Stimulated activated effector memory CD8-positive, alpha-beta T cell treated with anti-CD3 and anti-CD28 coated beads, Interleukin-12 subunit alpha, Interleukin-12 subunit beta, amount 100 ng/mL, for 72 hours (primary cell): ENCODE results near the gene BCL2L1.

Experiments used
- ATAC-seq: fragments of 150-1000 bp; cut with Tn5 transposase; 2 replicates; pipeline ENCODE4 v1.10.0; 2021
- DNase-seq, 2 donors: peaks; one replicate each; pipeline ENCODE4 v3.0.0; 2021 to 2022; ENCODE audit warnings: low spot score in 2 of 2
- H3K27ac Mint-ChIP-seq: one replicate; pipeline ENCODE4 v1.8.0; 2022; ENCODE audit warnings: mild to moderate bottlenecking, mixed read lengths
- H3K36me3 Mint-ChIP-seq: one replicate; pipeline ENCODE4 v1.8.0; 2022; ENCODE audit warnings: mild to moderate bottlenecking, mixed read lengths
- H3K4me1 Mint-ChIP-seq: one replicate; pipeline ENCODE4 v1.8.0; 2022; ENCODE audit warnings: mixed read lengths
- H3K4me3 Mint-ChIP-seq: one replicate; pipeline ENCODE4 v1.8.0; 2022; ENCODE audit warnings: mild to moderate bottlenecking, mixed read lengths
- H3K9me3 Mint-ChIP-seq: one replicate; pipeline ENCODE4 v1.8.0; 2022; ENCODE audit warnings: mixed read lengths

The BCL2L1 gene

DNA sequence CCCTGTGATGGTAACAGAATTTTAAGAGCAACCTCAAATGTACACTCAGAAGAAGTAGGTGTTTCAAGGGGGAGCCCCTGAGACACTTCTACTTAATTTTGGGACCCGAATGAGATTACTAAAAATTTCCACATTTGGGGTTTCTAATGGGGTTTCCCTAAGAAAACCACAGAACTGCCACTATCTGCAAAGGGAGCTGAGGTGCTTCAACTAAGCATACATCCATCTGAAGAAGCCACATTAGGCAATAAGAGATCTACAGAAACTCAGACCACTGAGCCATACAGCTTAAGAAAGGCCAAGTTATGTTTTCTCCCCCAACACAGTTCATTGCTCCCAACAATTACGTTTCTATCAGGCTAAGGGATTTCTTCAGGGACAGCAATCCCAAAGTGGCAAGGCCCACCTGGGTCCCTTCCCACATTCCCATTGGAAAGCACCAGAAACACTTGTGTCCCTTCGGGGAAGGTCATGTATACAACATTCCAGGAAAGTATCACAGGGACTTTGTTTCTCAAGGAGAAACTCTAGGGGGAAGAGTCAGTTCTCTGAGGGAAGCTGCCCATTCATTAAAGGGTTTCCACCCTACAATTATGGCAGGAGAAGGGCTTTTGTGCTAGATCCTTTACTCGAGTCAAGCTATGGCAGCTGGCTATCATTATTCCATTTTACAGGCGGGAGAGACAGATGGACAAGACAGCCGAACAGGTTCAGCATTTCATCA is 5.0 kb downstream of the BCL2L1 start:
- H3K4me3 Mint-ChIP-seq: peak overlapping the region; percentile 96
- ATAC-seq: peak; percentile 75
- peak overlapping the region; percentile 97 for H3K27ac Mint-ChIP-seq
- peaks cover 54% of the 10 kb centered on the region for H3K4me1 Mint-ChIP-seq
- peaks cover 100% of the 10 kb centered on the region for H3K36me3 Mint-ChIP-seq
- no peaks in the 10 kb centered on the region for H3K9me3 Mint-ChIP-seq
- peak in 1 of 2 donors; percentile 69 for DNase-seq

DNA sequence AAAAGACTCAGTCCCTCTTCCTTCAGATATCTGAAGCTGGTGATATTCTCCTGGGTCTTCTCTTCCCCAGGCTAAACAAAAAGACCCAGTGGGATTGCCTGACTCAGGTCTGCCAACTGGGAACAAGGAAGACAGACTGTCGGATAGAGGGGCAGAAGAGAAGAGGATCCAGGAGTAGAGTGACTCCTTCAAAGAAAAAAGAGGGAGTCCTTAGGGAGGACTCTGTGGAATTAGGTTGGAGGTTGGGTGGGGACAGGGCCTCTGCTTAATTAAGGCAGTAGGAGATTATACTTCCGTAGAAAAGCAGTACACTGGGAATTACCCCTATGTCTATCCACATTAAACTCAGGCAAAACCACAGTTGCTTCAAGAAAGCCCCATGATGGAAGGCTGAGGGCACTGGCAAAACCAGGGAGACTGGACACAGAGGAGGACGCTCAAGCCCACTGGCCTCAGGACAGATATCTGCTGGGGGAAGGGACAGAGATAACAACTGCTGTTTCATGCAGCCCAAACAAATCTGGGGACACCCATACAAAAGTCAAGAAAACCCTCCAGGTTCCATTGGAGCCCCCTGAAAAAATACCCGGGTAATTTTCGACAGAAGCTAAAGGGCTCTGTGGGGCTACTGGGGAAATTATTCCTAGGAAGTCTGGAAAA is 5.7 kb downstream of the BCL2L1 start:
- H3K36me3 Mint-ChIP-seq: peaks cover 100% of the 10 kb centered on the region

DNA sequence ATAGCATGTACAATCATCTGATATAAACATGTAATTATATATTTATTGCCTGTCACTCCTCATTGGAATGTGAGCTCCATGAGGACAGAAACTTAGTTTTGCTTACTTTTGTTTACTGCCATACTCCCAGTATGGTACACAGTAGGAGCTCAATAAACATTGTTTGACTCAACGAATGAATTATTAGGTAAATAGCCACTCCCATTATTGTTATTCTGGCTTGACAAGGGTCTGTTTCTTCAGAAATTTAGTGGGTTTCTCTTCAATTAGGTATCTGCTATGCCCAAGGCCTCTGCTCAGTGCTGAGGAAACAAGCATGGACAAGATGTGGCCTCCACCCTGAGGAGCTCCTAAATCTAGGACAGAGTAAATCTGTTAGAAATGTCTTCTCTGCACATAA is 6.3 kb downstream of the BCL2L1 start:
- Mint-ChIP-seq H3K27ac (peak overlapping the region; percentile 97), H3K4me3 (peak overlapping the region; percentile 96), H3K4me1 (peaks cover 67% of the 10 kb centered on the region), H3K9me3 (no peaks in the 10 kb centered on the region), H3K36me3 (peaks cover 100% of the 10 kb centered on the region)
- no peak for DNase-seq
- no peak for ATAC-seq

More for the DNA sequence above, 5.7 kb downstream of the BCL2L1 start:
- Mint-ChIP-seq H3K9me3 (no peaks in the 10 kb centered on the region), H3K4me3 (peak overlapping the region; percentile 96), H3K4me1 (peaks cover 61% of the 10 kb centered on the region), H3K27ac (peak overlapping the region; percentile 97)
- ATAC-seq (peak; percentile 19), DNase-seq (no peak)

DNA sequence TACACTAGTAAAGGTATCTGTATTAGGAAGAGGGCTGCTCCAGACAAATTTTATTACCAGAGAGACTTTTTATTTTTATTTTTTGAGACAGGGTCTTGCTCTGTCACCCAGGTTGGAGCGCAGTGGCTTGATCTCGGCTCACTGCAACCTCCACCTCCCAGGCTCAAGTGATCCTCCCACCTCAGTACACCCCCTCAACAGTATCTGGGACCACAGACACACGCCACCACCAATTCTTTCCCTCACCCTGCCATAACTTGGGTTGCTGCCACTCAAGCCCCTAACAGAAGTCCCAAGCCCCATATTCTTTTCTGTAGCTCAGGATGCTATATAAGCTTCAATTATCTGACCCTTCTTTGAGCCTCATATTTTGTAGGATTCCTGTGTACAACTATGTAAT is 6.9 kb downstream of the BCL2L1 start:
- Mint-ChIP-seq H3K4me3 (peak overlapping the region; percentile 96), H3K36me3 (peaks cover 100% of the 10 kb centered on the region), H3K9me3 (no peaks in the 10 kb centered on the region), H3K4me1 (peaks cover 72% of the 10 kb centered on the region), H3K27ac (peak overlapping the region; percentile 97)
- DNase-seq: no peak
- ATAC-seq: no peak

DNA sequence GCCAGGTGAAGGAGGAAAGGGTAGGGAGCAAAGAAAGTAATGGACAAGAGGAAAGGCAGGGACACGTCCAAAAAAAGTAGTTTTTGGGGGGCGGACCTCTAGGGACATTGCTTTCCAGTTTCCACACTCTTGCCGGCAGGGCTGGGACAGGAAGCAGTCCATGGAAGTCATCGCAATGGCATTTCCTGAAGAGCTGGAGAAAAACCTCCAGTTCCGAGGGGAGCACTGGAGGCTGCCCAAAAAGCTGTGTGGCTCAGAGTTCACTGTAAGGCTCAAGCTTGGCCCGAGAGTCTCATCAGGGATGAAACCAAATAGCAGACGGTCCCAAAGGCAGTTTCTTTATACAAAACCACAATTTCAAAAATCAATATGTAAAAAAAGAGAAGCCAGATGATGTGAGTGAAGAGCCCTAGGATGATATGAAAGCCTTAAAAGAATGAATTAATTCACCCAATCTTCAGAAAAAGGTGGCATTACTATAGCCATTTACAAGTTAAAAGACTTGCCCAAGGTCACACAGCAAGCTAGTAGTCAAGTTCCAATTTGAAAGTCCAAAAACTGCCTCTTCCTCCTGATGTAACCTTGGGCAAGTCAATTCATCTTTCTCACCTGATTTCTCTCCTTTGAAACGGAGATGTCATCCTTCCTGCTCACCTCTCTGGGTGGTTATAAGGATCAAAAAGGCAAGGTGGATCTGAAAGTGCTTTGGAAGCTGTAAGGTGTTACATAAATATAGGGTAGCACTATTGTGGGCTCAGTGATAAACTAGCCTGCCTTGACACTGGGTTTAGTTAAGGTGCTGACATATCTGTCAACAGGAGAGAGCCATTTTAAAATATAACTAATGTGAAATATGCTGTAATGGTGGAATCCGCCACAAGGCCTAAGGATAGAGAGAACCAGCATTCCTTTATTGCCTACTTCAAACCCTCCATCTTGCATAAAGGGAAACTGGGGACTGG is 9.1 kb downstream of the BCL2L1 start:
- Mint-ChIP-seq H3K4me3 (peak overlapping the region; percentile 96), H3K9me3 (no peaks in the 10 kb centered on the region), H3K36me3 (peaks cover 100% of the 10 kb centered on the region), H3K27ac (peak overlapping the region; percentile 97), H3K4me1 (peaks cover 93% of the 10 kb centered on the region)
- DNase-seq: no peak
- ATAC-seq: no peak

DNA sequence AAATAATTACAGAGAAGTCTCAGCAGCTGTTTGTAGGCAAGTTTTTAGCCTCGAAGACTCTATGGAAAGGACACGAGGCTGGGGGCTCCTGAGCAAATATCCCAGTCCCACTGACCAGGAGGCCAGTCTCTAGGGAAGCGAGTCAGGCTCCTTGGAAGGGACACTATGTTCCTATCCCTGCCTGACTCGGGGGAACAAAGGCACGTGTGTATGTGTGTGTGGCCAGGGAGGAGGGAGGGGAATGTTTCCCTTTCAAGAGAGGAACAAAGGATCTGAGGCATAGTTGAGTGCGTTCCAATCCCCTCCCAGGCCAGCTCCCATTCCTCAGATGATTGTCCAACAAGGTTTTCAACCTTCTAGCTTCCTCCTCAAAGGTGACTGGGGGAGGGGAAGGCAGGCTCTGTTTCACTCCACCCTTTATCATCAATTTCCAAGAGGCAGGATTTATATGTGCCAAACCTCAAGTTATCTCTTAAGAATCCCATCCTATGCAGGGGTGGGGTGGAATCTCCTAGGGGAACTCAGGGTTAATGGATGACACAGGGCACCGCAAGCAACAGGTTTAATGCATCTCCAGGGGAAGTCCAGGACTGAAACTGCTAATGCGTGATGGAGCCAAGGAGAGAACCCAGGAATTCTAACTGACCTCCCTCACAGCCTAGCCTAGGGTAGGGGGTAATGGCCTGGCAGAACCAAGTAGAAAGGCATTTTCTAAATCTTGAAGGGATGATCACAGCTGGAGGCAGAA is 9.9 kb downstream of the BCL2L1 start:
- Mint-ChIP-seq H3K4me3 (peak overlapping the region; percentile 96), H3K27ac (peak overlapping the region; percentile 97), H3K36me3 (peaks cover 100% of the 10 kb centered on the region), H3K9me3 (no peaks in the 10 kb centered on the region), H3K4me1 (peaks cover 99% of the 10 kb centered on the region)
- no peak for ATAC-seq
- no peak for DNase-seq

DNA sequence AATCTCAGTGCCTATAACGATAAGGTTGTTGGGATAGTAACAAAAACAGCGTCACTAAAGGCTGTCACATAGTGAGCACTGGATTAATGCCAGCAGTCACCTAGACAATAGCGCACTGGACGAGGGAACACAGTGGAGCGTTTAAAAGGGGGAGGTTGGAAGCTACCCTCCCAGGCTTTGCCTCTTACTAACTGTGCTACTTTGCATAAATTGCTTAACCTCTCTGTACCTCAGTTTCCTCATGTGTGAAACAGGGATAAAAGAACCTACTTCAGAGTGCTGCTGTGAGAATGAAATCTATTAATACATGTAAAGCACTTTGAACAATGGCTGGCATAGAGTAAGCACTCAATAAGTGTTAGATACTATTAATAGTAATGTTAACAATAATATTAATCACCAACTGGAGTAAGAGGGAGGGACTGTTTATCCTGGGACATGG is 10.5 kb downstream of the BCL2L1 start:
- ATAC-seq (no peak), DNase-seq (no peak)
- Mint-ChIP-seq H3K27ac (peak overlapping the region; percentile 97), H3K36me3 (peaks cover 100% of the 10 kb centered on the region), H3K4me3 (peak overlapping the region; percentile 96), H3K9me3 (no peaks in the 10 kb centered on the region), H3K4me1 (peaks cover 97% of the 10 kb centered on the region)

DNA sequence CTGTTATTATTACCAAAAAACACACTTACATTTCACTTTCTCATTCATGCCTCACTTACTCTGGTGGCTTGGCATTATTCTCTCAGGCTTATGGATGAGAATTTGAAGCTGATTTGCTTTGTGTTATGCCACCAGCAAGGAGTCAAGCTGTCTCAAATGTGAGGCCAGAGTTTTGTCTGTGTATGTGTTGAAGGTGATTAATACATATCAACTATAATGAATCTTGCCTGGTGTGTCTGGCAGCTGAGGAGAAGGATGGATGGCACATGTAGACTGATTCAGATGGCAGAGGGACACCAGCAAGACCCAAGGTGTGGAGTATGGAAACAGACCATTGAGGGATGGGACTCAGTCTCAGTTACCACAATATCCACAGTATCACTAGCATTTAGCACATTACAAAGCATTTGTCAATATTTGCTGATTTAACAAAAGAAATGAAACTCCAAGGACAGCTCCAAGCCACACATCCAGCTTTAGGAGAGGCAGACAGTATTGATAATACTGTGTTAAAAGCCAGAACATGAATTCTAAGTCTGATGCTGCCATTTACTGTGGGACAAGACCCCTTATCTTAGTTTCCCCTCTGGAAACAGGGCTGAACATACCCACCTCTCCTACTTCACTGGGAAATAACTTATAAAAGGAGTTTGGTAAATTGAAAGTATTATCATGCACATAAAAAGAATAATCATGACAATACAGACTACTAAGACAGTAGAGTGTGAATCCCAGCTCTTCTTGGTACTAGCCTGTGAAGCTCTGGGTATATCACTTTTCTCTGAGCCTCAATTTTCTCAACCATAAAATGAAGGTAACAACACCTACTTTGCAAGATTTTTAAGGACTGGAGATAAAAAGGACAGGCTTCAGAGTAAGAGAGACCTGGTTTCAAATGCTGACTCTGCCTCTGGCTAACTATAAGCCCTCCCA is 11.2 kb downstream of the BCL2L1 start:
- Mint-ChIP-seq H3K27ac (peak overlapping the region; percentile 97), H3K4me3 (peak overlapping the region; percentile 96)

DNA sequence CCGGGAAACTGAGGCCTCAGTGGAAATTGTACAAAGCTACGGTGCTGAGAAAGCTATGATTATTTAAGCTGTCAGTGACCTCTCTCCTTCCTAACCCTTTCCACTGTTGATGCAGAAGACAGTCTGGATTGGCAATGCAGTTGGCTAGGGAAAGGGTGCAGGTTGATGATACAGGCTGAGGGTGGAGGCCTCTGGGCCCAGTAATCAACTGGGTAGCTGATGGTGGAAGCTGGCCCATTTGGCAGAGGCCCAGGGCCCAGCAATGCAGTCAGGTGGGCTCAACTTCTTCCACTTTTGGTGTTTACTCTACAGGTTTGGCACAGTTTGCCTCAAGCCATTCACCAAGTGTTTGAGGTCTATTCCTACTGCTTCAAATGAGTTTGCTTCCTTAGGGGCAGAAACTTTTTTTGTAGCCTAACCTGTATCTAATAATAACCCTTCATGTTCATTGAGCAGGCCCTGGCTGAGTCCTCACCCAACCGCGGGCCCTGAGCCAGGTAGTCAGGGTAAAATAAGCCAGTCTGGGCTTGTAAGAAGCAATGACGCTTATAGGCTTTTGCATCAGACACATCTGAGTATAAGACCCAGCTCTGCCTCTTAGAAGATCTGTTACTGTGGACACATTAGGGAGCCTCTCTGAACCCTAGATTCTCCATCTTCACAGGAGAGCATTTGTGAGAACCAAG is 12.1 kb downstream of the BCL2L1 start:
- peak overlapping the region; percentile 97 for H3K27ac Mint-ChIP-seq
- H3K4me3 Mint-ChIP-seq: peak overlapping the region; percentile 96
- H3K4me1 Mint-ChIP-seq: peaks cover 97% of the 10 kb centered on the region
- peaks cover 100% of the 10 kb centered on the region for H3K36me3 Mint-ChIP-seq
- ATAC-seq (no peak), DNase-seq (no peak)
- H3K9me3 Mint-ChIP-seq: no peaks in the 10 kb centered on the region

More for the DNA sequence above, 11.2 kb downstream of the BCL2L1 start:
- no peak for ATAC-seq
- Mint-ChIP-seq H3K36me3 (peaks cover 100% of the 10 kb centered on the region), H3K4me1 (peaks cover 97% of the 10 kb centered on the region), H3K9me3 (no peaks in the 10 kb centered on the region)
- DNase-seq: no peak

DNA sequence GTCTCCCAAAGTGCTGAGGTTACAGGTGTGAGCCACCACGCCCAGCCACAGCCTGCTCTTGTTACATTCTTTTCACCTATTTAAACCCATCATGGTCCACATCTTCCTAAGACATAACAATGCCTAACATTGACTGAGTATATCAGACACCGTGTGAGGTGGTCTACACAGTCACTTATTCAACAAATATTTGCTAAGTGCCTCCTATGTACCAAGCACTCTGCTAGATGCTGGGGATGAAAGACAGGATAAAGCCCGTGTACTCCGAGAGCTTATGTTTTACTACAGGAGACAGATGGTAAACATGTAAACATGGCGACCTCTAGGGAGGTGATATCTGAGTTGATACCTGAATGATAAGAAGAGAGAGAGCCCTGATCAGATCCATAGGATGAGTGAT is 12.7 kb downstream of the BCL2L1 start:
- ATAC-seq (no peak), DNase-seq (no peak)
- Mint-ChIP-seq H3K36me3 (peaks cover 100% of the 10 kb centered on the region), H3K9me3 (no peaks in the 10 kb centered on the region), H3K27ac (peak overlapping the region; percentile 74), H3K4me1 (peaks cover 97% of the 10 kb centered on the region), H3K4me3 (peak overlapping the region; percentile 96)

DNA sequence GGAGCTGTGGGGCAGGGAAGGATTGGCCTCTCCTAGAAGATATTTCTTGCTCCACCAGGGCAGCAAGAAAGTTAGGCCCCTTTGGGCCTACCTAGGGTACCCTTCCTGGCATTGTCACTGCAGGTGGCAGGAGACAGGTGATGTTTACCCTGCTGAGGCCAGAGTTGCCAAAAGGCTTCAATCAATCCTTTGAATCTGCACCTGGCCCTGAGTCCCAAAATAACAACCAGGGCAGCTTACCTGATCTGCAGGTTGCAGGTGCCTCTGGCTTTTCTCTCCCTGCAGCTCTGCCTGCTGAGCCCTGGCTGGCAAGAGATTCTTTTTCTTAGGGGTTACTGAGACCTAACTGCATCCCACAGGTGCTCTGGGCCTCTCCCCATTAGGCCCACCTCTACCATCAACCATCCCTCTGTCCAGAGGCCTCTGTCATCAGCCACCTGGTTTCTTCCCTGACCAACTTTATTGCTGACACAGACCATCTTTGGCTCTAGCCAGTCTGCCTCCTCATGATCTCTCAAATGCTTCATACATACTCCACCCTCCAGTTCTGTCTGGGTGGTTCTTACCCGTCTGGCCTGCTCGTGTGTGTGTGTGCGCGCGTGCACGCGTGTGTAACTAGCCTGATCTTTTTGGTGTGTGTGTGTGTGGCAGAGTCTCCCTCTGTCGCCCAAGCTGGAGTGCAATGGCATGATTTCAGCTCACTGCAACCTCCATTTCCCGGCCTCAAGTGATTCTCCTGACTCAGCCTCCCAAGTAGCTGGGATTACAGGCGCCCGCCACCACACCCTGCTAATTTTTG is 13.7 kb downstream of the BCL2L1 start:
- peak; percentile 17 for ATAC-seq

DNA sequence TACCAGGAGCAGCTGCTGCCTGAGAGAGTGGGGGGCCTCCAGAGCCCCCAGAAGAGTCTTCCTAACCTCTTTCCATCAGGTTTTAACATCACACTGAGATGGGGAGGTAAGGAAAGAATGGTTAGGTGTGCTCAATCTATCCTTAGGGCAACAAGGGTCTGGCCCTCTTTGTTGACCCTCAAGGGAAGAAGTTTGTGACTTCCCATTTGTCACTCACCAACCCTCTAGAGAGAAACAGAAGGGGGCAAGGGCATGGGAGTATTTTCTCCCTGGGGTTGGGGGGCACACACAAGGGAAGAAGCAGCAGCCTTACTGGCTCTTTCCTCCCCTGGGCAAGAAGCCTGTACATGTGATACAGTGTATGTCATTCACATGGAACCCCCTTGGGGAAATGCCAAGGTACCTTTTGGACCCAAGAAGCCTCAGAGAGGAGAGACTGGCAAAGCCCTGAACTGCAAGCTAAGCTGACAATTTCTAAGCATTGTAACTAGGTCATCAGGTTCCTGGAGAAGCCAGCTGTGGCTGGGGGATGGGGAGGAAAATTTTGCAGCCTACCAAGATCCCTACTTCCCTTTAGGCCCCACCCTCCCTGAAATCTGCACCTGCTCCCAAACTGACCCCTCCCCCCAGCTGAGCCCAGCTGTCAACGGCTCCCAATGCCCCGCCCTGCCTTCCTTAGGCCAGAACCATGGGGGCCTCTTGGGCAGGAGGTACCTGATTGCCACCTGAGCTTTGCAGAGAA is 14.5 kb downstream of the BCL2L1 start:
- peak overlapping the region; percentile 78 for H3K27ac Mint-ChIP-seq
- DNase-seq (no peak), ATAC-seq (peak; percentile 33)
- H3K4me1 Mint-ChIP-seq: peaks cover 86% of the 10 kb centered on the region
- H3K36me3 Mint-ChIP-seq: peaks cover 100% of the 10 kb centered on the region
- peak overlapping the region; percentile 26 for H3K4me3 Mint-ChIP-seq
- no peaks in the 10 kb centered on the region for H3K9me3 Mint-ChIP-seq

More for the DNA sequence above, 13.7 kb downstream of the BCL2L1 start:
- Mint-ChIP-seq H3K36me3 (peaks cover 100% of the 10 kb centered on the region), H3K27ac (peak overlapping the region; percentile 78), H3K4me1 (peaks cover 94% of the 10 kb centered on the region), H3K9me3 (no peaks in the 10 kb centered on the region), H3K4me3 (peak overlapping the region; percentile 26)
- no peak for DNase-seq
